NOMO-1 (cell line): ENCODE results near the gene NHSL1.

ENCODE experiments used
- DNase-seq, 2 experiments: peaks; one replicate each; lab custom pipeline; 2025; ENCODE audit not compliant: unreplicated experiment in 2 of 2; lab: John Stamatoyannopoulos, UW

Gene NHSL1

DNA sequence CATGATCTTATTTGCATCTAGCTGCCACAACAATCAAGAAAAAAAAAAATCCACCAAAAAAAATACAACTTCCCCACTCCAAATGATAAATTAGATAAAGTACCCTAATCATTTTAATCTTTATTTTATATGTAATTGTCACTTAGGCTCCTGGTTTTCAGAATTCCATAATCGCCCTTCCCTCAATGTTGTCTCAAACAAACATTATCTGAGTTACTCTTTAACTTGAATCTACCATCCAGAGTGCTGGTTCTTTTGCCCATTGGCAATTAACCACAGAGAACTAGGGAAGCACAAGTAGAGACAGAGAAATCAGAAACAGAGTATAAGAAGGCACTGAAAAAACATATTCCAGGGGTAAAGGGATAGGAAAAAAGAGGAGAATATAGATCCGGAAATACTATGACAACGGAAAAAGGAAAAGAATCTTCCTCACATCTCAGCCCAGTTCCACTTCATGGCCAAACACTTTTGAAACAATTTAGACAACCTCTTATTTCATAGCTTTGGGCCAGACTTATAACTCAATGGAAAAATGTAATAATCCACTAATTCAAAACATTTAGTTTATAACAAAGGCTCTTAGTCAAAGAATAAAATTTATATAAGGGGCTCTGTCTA lies 861 bp upstream of the NHSL1 start:
- no peak for DNase-seq

GRCh38 chr6:138498629-138499302 lies 528 bp downstream of the NHSL1 start:
- no peak for DNase-seq

DNA sequence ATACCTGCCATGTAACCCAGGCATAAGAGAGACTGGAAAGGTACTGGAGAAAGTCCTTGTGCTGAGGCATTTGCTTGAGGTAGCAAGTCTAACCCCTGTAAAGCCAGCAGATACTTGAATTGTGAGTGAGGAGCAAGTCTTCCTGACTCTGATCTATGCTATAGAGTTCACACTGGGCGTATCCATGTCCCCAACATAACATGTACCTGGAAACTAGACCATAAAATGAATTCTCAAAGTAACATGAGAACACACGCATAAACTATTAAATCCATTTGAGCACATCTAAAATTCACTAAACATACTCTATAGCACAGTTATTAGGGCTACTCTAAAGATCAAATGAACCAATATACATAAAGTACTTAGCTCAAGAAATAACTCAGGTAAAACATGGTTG lies 2.0 kb downstream of the NHSL1 start:
- DNase-seq: no peak

DNA sequence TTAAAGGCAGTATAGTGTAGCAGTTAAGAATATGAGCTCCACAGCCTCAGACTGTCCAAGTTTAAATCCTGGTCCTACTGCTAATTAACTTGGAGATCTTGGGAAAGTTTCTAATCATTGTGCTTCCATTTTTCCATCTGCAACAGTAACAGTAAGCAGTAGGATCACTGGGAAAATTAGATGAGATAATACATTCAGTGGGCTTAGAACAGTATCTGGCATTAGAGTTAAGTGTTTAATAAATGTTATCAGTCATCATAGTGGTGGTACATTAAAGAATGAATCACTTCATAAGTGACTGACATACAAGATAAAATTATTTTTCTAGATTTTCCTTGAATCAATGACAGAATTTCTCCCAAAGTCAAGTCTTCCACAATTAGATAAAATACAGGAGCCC lies 5.0 kb downstream of the NHSL1 start:
- no peak for DNase-seq

GRCh38 chr6:138493413-138493812 lies 5.9 kb downstream of the NHSL1 start:
- no peak for DNase-seq

DNA sequence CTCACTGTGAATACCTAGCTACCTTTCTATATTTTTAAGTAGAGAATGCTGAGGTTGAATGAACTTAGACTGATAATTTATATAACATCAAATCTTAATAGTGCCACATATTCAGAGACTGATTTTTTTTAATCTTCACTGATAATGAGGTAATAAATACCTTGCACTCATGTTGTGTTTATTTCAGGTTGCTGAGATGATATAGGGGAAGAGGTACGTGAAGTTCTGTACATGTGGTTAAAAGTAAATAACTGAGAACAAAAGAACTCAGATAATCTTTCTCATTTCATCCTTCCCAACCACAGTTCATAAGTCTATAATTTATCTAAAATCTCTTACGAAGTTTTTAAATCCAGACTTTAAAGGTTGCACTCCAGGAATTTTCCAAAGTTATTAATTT lies 6.4 kb downstream of the NHSL1 start:
- no peak for DNase-seq

- no peak for DNase-seq
Measured at GRCh38 chr6:138492113-138492512, 7.2 kb downstream of the NHSL1 start.

DNA sequence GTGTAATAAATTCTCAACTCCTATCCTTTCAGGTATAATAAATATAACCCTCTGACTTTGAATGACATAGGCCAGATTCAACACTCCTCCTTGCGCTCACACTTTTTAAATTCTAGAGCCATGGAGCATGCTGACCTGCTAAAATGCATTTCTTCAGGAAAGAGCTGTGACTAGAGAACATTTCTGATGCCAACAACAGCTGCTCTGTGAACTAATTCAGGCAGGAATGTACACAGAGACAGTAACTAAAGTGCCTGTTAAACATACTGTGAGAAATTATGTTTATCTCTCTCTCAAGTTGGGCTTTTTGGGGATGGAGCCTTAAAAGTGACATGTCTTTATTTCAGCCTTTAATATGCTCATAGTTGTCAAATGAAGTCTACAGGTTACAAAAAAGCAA lies 8.3 kb downstream of the NHSL1 start:
- no peak for DNase-seq

DNA sequence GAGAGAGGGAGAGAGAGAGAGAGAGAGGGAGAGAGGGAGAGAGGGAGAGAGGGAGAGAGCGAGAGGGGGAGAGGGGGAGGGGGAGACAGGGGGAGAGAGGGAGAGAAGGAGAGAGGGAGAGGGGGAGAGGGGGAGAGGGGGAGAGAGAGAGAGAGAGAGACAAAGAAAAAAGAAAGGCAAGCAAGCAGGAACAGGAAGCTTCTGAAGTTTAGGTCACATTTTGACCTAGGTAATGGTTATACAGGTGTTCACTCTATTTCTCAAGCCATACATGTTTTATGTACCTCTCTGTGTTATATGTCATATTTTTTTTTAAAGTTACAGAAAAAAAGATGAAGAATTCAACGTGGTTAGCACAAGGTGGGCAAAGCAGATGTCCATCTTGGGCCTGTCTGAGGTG lies 9.4 kb downstream of the NHSL1 start:
- no peak for DNase-seq

- DNase-seq: no peak
Measured at GRCh38 chr6:138487102-138487604, 12.1 kb downstream of the NHSL1 start.

DNA sequence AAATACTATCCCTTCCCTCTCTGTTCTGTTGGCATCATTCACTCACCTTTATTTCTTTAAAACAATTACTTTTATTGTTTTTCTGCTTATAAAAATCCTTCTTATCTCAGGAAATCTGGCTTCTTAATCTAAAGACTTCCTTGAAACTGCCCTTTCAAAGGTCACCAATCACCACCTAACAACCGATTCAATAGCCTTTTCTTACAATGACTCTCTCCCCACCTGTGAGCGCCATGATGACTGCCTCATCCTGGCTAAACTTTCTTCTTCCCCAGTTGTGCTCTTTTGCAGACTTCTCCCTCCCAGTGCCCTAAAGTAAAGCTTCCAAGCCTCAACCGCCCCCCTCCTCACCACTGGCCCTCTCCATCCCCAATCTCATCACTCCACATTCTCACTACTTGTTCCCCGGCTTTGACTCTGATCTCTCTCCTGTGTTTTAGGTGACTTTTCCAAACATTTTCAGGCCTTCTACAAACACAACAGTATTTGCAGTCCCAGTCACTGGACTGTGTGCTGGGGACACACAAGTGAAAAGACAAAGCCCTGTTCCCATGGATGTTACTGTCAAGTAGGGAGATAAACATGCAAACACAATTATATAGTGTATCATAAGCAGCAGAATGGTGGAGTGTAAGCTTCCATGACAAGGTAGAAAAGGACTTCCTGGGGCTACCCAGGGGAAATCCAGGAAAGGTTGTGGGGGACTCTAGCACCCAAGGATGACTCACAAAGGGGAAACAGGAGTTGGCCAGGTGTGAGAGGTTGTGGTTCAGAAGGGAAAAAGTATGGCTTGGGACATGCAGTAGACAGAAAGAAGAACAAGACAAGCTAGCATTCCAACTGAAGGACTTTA lies 12.8 kb downstream of the NHSL1 start:
- DNase-seq: no peak

- no peak for DNase-seq
Measured at GRCh38 chr6:138485586-138486248, 13.6 kb downstream of the NHSL1 start.

DNA sequence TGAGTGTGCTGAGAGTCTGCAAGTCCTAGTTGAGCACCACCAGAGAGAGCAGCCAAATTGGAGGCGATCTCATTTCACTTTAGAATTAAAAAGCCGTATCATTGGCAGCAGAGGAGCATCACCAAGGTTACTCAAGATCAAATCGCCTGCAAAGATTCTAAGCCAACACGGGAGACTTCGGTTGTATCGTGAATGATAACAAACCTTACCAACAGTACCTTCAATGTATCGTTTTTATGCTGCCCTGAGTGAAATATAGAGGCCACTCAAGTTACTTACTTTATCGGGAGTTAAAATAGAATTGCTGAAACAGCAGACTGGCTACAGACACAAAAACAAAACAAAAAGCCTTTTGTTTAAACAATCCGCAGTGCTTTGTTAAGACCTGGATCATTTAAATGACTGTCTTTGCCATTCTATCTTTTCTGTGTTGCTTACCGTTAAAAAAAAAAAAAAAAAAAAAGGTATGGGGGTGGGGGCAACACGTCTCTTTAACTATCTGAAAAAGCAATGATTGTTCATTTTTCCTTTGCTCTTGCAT lies 14.2 kb downstream of the NHSL1 start:
- DNase-seq: no peak

DNA sequence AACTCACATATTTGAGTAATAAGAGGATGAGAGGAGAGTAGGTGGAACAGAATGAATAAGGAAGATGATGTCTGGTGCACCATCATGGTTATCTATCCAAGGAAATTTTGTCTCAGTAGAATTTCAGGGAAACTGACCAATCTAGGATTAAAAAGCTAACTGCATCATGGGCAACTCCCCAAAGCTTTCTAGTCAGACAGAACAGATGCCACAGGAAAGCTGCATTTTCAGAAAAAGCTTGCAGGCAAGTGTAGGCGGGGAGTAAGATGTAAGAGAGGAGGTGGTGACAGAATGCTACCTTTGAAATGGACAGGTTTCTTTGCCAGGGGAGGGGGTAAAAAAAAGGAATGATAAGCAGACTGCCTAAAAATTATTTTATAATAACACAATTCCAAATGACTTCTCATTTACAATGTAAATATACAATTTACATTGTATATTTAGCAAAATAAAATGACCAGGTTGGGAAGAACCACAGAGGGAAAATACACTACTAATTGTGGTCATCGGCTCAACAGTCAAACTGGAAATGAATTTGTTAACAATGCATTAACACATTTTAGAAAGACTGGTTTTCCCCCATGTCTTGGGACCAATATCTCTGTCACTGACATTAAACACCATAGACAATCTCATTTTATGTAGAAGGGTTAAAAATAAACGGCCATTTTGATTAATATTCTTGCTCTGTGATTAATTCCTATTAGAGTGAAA lies 15.1 kb downstream of the NHSL1 start:
- DNase-seq: no peak

DNA sequence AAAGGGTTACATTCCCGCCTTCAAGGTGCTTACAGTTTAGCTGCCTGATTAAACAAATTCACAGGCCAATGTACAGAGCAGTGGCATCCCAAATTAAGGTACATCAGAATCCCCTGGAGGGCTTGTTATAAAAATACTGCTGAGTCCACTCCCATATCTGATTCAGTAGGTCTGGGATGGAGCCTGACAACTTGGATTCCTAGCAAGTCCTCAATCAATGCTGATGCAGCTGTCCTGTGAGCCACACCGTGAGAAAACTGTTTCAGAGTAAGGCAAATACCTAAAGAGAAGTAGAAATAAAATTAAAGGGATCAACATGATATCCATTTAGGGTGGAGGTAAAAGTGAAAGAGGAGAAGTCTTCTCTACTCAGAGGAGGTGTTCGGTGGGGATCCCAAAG lies 16.5 kb downstream of the NHSL1 start:
- DNase-seq: no peak

- no peak for DNase-seq
Measured at GRCh38 chr6:138480279-138480949, 18.9 kb downstream of the NHSL1 start.

DNA sequence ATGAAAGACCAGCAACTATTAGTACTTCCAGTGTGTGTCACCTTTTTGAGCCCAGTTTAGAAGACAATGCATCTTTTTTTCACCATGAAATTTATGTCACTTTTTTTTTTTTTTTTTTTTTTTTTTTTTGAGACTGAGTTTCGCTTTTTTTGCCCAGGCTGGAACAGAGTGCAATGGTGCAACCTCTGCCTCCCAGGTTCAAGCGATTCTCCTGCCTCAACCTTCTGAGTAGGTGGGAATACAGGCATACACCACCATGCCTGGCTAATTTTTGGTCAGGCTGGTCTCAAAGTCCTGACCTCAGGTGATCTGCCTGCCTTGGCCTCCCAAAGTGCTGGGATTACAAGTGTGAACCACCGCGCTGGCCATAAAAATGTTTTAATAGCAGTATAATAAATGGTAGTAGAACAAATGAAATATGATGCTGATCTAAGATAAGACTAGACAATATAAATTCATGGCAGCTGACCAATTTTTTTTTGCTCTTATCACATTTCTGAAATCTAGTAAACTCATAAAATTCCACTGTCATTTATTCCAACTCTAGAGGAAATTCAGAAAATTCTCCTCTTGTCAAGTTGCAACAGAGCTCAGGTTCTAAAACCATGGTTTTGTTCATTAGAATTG lies 21.3 kb downstream of the NHSL1 start:
- DNase-seq: no peak

GRCh38 chr6:138476116-138476515 lies 23.2 kb downstream of the NHSL1 start:
- no peak for DNase-seq

DNA sequence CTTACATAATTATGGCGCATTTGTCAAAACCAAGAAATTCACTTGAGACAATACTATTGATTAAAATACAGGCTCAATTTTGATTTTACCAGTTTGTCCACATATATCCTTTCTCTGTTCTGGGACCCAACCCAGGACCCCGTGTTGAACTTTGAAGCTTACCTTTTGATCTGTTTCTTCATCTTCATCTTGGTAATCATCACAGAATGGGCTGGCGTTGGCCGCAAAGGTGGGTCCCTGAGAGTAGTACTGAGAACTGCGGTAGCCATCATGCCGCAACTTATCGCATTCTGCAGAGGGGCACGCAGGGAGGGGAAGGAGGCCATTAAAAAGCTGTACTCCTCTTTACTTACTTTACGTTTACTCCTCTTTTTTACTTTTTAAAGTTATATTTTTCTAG lies 26.1 kb downstream of the NHSL1 start:
- DNase-seq: no peak
